ENCODE results near the gene HSPBAP1.
"Not testable (repeated sequence)": the region's sequence is repeated elsewhere in the genome, so short reads cannot be mapped to it uniquely, and the experiment has no call there.

Gene HSPBAP1

DNA sequence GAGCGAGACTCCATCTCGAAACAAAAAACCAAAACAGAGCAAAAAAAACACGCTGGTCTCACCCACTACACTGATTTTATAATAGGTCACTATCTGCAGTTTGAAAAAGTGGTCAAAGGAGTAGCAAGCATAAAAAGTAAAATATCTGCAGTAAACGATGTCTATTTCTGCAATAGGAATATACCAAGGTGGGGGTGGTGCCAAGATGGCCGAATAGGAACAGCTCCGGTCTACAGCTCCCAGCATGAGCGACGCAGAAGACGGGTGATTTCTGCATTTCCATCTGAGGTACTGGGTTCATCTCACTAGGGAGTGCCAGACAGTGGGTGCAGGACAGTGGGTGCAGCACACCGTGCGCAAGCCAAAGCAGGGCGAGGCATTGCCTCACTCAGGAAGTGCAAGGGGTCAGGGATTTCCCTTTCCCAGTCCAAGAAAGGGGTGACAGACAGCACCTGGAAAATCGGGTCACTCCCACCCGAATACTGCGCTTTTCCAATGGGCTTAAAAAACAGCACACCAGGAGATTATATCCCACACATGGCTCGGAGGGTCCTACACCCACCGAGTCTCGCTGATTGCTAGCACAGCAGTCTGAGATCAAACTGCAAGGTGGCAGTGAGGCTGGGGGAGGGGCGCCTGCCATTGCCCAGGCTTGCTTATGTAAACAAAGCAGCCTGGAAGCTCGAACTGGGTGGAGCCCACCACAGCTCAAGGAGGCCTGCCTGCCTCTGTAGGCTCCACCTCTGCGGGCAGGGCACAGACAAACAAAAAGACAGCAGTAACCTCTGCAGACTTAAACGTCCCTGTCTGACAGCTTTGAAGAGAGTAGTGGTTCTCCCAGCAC is 60.7 kb downstream of the HSPBAP1 start:
- not testable (repeated sequence) for DNase-seq (ENCODE audit: low spot score)

DNA sequence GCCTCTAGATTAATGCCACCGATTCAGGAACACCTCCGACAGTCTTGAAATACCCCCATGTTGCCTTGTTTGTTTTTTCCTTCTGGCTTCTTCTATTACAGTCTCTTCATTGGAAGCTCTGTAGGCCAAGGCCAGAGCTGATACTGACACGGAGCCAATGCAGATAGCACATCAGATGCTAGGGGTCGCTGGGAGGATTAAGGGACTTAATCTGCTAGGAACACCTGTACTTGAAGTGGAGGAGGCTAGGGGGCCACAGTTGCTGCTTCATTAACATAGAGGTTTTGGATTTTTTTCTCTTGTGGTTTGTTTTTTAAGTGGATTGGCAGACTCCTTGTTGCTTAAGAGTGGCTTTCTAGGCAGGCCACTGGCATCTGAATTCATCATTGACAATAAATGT is 63.4 kb downstream of the HSPBAP1 start:
- DNase-seq (ENCODE audit: low spot score), result no peak

DNA sequence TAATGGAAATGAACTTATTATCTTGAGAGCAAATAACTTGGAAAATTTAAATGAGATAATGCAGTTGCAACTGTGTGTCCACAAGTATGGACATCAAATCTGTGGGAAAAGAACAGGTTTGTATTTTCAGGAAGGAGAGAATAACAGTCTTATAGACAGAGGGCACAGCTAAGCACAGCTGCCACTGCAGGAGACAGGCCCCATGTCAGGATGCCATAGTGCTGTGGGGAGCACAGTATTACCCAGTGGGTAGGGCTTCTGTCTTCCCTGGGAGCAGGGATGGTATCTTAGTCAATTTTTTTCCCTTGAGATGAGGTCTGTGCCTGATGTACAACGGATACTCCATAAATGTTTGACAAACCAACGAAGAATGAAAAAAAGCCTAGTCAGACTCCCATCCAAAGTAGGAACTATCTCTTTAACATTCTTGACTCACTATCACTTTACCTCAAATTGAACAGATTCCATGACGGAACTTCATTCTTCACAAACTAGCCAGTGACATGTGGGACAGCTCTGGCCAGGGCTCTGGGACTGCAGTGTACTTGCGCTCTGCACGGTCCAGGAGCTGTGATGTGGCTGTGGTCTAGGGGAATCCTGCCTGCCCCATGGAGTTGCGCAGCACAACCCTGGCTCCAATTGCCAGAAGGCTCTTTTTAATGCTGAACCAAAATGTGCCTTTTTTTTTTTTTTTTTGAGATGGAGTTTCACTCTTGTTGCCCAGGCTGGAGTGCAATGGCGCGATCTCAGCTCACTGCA is 64.7 kb downstream of the HSPBAP1 start:
- DNase-seq (ENCODE audit: low spot score), result no peak

DNA sequence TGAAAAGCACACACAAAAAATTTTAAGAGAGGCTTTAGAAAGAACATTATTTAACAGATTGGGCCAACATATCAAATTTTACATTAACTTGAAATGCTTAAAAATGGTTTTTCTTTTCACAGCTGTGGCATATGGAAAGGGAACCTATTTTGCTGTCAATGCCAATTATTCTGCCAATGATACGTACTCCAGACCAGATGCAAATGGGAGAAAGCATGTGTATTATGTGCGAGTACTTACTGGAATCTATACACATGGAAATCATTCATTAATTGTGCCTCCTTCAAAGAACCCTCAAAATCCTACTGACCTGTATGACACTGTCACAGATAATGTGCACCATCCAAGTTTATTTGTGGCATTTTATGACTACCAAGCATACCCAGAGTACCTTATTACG is 65.4 kb downstream of the HSPBAP1 start:
- DNase-seq (ENCODE audit: low spot score), result no peak

DNA sequence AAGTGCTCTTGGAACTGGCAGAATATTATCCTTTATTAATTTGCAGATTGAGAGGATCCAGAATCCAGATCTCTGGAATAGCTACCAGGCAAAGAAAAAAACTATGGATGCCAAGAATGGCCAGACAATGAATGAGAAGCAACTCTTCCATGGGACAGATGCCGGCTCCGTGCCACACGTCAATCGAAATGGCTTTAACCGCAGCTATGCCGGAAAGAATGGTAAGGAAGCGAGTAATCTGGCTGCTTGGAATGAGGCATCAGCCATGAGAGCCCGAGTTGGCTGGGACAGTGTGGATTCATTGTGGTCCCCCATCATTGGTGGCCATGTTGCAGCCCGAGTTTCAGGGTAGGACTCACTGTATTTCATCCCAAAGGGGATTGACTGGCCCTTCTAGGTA is 65.9 kb downstream of the HSPBAP1 start:
- no peak for DNase-seq (ENCODE audit: low spot score)

DNA sequence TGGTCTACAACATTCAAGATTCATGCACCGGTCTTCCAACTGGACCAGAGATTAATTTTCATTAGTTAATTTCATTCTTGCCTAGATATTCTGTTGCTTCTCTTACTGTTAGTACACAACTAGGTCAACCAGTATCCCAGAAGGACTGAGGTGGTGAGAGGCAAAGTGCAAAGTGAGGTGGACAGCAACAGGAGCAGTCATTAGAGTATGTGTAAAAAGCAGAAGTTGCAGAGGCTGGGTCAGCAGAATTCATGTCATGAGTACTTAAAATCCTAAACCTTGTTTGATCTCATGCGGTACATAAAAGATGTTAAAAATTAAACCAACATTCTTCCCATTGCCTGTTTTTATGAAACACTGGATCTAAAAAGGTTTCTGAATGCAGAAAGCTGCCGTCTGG is 66.3 kb downstream of the HSPBAP1 start:
- DNase-seq (ENCODE audit: low spot score), result no peak

DNA sequence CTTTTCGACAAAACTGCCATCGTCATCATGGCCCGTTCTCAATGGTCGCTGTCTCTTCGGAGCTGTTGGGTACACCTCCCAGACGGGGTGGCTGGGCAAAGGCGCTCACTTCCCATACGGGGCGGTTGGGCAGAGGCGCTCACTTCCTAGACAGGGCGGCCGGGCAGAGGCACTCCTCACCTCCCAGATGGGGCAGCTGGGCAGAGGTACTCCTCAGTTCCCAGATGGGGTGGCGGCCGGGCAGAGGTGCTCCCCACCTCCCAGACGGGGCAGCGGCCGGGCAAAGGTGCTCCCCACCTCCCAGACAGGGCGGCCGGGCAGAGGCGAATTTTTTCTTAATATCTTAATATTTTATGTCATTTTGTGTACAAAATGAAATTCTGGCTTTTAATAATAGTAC is 68.5 kb downstream of the HSPBAP1 start:
- DNase-seq (ENCODE audit: low spot score), result no peak

DNA sequence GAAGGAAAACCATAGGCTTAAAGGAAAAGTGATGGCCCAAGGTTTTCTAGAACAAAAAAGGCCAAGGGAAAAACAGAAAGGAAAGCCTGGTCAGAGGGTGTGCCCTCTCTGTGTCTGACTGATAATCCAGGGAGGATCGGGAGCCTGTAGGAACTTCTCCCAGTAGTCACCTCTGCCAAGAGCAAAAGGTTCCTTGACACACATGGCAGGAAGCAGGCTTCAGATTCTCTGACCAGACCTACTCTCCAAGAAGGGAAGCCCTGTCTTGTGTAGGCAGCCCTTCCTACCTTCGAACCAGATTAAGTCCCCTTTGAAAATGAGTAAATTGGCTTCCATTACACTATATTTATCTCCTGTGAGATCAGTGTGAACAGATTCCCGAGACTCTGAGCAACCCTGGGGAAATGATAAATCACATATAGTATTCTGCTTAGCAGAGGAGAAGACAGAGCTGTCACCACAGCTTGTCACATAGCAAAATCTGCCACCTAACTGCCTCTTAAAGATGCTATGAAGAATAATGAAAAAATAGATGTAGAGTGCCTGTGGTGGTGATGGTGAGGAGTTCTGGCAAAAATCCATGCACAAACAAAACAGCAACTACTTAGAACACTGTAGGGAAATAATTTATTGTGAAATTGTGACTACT is 74.2 kb downstream of the HSPBAP1 start:
- no peak for DNase-seq (ENCODE audit: low spot score)

DNA sequence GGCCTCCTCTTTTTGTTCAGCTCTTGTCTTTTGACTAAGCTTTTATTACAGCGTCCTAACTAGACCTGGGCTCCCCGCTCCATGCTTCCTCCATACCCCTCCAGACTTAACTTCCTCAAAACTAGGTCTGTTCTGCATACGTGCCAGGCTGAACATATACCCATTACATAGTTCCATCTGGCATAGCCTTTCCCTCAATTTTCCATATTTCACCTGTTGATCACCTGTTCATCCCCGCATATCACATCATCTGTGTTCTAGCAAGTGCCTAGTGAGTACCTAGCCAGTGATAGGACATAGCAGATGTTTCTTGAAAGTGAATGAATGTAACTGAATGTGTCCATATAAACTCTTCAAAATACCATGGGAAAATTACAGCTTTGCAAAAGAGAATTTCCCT is 77.0 kb downstream of the HSPBAP1 start:
- DNase-seq (ENCODE audit: low spot score), result no peak

DNA sequence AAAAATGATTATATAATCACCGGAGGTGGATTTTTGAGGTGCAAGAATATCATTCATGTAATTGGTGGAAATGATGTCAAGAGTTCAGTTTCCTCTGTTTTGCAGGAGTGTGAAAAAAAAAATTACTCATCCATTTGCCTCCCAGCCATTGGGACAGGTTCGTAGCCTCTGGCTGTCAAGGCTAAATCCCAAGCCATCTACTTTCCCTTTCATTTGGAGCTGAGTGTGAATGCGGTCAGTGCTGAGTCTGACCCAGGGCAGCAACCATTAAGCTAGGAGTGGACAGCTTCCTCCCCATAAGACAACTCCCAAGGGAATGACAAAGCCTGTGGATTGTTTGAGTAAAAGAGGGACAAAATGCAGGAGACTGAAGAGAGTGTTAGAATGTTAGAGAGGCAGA is 79.4 kb downstream of the HSPBAP1 start:
- DNase-seq (ENCODE audit: low spot score), result no peak

DNA sequence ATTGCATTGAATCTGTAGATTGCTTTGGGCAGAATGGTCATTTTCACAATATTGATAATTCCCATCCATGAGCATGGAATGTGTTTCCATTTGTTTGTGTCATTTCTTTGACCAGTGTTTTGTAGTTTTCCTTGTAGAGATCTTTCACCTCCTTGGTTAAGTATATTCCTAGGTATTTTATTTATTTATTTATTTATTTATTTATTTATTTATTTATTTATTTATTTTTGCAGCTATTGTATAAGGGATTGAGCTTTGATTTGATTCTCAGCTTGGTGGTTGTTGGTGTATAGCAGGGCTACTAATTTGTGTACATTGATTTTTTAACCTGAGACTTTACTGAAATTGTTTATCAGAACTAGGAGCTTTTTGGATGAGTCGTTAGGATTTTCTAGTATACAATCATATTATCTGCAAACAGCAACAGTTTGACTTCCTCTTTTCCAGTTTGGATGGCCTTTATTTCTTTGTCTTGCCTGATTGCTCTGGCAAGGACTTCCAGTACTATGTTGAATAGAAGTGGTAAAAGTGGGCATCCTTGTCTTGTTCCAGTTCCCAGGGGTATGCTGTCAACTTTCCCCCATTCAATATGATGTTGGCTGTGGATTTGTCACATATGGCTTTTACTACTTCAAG is 82.9 kb downstream of the HSPBAP1 start:
- not testable (repeated sequence) for DNase-seq (ENCODE audit: low spot score)

DNA sequence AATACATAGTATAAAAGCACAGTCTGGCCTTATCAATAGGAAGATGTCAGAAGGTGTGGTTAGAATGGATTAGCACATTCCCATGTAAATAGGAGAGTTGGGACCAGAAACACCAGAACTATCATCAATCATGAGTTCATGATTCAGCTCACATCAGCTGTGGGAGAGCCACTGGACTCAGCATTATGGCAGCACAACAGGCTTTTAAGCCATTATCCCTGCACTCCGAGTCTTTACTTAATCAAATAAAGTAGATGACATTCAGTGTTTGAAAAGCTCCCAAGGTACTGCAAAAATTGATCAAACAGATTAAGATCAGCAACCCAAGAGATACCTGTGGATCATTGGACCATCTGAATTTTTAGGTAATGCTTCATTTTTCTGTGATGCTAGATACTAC is 88.3 kb downstream of the HSPBAP1 start:
- no peak for DNase-seq (ENCODE audit: low spot score)

DNA sequence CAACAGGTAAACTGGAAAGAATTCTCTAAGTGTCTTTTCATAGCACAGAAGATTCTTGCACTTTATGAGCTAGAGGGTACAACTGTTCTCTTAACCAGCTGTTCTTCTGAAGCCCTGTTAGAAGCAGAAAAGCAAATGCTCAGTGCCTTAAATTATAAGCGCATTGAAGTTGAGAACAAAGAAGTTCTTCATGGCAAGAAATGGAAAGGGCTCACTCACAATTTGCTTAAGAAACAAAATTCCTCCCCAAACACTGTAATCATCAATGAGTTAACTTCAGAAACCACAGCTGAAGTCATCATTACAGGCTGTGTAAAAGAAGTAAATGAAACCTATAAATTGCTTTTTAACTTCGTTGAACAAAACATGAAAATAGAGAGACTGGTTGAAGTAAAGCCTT is 93.4 kb downstream of the HSPBAP1 start:
- no peak for DNase-seq (ENCODE audit: low spot score)

DNA sequence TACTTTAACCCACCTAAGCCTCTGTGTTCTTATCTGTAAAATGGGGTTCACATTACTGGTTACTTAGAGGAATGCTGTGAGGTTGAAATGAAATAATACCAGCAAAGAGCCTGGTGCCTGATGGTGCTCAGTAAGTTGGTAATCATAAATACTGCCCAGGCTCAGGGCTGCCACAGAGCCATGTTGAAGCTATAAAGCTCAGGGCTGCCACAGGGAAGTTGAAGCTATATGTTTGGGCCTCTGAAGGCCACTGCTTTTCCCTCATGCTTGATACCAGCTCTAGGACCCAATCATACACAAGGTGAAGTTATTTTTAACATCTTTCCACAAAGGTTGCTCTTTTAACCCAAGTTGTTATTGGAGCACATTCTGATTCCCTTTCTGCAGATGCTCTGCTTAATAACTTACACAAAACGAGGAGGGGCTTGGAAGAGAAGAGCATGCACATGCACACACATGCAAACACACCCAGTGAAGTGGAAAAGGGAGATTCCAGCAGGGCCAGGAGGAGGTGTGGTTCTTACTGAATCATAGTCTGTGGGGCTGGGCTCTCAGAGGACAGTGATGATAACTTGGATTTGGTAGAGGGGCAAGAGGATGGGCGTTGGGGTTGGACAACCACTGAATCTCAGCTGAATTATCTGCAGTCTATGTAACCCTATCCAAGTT is 95.5 kb downstream of the HSPBAP1 start:
- DNase-seq (ENCODE audit: low spot score), result no peak

DNA sequence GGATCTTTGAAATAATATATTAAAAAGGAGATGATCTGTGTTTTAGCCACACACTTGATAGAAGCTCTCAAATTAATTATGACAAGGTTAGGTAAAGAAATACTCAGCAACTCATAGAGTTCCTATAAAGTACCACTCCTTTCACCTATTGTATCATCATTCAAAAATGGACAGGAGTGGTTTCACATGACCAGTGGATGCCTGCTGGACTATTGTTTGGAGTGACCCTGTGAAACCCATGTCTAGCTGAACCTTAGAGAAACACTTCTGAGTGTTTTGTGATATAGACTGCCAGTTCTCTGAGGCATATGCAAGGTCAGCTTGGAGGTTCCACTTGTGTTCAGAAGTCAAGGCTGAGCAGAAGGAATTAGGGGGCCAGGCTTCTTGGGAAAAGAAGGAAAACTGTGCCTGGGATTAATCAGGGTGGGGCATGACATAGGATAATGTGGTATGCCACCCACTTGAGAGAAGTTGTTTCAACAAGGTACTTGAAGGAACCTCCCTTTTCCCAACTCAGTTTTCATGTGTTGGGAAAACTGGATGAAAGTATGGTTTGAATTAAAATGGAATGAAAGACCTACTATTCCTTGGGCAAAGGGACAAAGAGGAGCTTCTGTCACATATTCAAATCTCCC is 97.6 kb downstream of the HSPBAP1 start:
- no peak for DNase-seq (ENCODE audit: low spot score)

DNA sequence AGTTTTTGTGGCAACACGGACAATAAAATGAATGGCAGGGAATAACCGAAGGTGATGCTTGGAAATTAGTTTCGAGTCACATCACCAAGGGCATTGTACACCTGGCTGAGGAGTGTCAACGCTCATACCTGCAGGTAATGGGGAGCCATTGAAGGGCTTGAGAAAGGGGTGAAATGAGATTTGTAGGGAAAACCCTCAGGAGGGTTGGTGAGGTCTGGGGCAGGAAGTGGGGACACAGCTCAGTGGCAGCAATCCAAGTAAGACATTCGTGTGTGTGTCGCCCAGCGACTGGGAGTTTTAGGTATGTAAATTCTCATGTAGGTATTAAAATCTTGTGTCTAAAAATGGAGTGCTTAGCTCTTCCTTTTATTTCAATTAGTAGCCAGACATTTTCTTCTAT is 98.7 kb downstream of the HSPBAP1 start:
- no peak for DNase-seq (ENCODE audit: low spot score)

DNA sequence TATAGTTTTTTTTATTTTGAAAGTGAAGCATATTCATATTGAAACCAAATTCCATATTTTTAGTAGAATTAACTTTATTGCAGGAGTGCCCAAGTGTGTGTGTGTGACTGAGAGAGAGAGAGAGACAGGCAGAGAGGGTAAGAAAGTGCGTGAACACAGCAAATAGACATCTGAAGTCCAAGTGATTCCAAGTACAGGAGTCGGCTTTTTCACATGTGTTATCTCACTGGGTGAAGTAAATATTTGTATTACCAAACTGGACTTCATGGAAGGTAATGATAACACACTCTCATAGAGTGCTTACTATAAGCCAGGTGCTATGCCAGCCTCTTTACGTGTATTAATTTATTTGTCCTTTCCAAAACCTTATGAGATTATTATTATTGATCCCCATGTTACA is 101.0 kb downstream of the HSPBAP1 start:
- DNase-seq (ENCODE audit: low spot score), result no peak

DNA sequence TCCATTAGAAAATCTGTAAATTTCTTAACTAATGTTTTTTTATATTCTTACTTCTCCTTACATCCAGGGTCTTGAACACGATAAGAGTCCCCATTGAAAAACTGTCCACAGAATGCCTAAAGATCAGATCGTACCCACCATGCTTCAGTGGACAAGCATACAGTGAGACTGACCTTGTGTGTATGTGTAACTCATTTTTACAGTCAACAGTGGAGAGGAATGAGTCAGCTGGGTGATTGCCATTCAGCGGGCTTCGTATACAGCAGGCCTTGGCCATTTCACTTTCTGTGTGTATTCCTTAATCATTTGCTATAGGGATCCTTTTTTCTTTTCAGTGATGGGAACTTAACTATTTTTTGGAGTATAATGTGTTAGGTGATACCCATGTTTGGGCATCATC is 102.4 kb downstream of the HSPBAP1 start:
- DNase-seq (ENCODE audit: low spot score), result no peak

DNA sequence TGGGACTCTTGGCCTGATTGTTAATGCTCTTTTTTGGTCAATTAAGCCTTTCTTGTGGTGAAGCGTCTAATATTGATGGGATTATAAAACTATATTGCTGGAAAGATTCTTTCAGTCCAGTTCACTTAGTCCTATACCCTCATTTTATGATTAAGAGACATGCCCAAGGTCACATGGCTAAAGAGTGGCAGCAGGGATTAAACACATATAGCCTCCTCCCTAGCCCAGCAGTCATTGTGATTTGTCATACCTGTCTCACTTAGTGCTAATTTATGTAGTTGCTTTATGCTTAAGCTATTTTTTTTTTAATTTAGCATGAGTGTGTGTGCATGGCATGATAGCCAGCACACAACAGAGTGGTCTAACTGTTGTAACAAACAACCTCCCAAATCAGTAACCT is 103.5 kb downstream of the HSPBAP1 start:
- DNase-seq (ENCODE audit: low spot score), result no peak

All from CD4-positive, alpha-beta T cell treated with Interleukin-15 for 4 hours (primary cell).